NCI-H82 treated with DMSO at 0.1 percent for 48 hours (cell line): Measurements from ENCODE around the gene ANKZF1.

Experiments used
- DNase-seq: peaks from one replicate; lab custom pipeline; 2025; ENCODE audit not compliant: unreplicated experiment; lab: John Stamatoyannopoulos, UW

The ANKZF1 gene

DNA sequence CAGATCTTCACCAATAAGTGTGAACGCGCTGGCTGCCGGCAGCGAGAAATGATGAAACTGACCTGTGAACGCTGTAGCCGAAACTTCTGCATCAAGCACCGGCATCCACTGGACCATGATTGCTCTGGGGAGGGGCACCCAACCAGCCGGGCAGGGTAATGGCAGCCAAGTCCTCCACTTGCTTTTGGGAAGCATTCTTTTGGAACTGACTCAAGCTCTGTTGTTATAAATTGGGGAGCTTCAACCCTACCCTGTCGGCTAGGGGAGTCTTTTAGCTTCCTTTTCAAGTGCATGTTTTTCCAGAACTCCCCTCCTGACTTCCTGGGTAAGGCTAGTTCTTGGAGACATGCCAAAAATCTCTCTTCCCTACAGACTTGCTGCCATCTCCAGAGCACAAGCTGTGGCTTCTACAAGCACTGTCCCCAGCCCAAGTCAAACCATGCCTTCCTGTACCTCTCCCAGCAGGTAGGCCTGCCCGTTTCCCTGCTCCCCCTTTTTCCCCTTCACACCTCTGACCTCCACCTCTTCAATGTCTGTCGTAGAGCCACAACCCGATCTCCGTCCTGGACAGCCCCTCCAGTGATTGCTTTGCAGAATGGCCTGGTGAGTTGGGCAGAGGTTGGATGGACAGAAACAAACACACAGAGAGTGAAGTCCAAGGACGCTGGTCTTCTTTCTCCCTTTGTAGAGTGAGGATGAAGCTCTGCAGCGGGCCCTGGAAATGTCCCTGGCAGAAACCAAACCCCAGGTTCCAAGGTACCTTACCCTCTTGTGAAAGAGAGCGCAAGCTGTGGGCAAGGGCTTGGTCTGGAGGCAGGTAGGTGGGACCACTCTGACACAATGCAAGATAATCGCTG lies 21.5 kb upstream of the ANKZF1 start:
- DNase-seq = no peak

DNA sequence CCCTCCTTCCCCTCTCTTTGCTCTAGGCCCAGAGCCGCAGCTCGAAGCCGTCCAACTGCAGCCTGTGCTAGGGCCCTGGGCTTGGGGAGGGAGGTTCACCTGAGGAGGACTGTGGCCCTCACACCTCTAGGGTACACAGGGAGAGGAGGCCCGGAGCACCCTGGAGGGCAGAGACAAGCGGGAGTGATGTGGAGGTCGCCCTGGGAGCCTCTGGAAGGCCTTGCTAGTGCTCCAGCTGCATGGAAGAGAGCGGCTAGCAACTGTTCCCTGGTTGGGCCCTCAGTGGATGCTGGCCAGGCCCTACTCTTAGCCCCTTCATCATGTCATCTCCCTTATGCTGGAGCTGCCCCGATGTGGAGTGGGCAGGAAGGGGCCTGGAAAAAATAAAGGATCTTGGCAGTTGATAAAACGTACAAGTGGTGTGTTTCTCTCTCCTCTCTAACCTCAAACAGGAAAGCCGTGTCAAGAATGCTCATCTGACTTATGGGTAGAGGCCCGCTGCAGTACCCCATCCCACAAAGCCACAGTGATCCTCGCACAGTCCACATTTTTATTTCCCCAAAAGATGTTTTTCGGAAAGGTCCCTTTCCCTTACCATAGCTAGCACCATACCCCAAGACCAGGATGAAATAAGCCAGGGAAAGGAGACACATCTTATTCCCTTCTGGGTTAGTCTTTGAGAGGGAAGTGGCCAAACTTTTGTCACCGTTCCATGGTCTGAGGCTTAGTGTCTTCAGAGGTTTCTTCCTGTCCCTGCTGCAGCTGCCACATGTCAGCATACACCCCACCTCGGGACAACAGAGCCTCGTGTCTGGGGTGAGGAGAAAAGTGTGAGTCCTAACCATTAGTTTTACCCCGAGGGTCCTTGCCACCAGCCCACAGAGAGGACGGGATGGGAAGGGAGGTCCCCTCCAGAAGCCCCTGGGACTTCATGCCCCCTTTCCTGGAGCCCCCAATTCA lies 20.1 kb upstream of the ANKZF1 start:
- DNase-seq = no peak

DNA sequence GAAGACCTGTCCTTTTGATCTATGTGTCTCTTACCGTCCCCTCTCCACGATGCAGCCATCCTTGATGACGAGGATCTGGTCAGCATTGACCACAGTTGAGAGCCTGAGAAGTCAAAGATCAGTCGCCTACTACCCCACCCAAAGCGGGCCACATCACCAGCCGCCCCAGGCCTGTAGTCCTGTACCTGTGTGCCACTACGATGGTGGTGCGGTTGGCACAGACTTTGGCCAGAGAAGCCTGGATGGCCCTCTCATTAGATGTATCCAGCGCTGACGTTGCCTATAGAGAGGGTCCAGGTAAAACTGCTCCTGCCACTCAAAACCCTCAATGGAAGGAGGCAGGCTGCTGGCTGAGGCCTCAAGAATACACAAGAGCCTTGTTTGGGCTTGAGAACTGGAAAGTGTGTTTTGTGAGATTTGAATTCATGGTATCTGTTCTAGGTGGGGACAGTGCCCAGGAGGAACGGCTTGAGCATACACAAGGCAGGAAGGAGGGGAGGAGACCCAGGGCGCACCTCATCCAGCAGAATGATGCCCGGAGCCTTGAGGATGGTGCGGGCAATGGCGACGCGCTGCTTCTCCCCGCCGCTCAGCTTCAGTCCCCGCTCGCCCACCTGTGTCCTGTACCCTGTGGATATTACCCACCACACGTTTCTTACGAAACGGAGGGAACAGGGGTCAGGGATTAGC lies 19.3 kb upstream of the ANKZF1 start:
- DNase-seq = no peak

DNA sequence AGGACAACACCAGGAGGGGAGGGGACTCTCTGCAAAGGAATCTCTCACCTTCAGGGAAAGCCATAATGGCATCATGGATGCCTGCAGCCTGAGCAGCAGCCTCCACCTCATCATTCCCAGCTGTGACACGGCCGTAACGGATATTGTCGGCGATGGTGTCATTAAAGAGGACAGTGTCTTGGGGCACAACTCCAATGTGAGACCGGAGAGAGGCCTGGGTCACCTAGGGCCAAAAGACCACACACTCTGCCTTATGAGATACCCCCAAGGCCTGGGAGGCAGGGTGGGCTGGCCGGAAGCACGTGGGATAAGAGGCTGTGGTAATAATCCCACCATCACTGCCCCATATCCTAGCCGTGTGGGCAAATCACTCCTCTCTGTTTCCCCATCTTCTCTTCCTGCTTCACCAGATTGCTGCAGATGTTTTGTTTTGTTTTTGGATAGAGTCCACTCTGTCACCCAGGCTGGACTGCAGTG lies 18.7 kb upstream of the ANKZF1 start:
- no peak for DNase-seq

DNA sequence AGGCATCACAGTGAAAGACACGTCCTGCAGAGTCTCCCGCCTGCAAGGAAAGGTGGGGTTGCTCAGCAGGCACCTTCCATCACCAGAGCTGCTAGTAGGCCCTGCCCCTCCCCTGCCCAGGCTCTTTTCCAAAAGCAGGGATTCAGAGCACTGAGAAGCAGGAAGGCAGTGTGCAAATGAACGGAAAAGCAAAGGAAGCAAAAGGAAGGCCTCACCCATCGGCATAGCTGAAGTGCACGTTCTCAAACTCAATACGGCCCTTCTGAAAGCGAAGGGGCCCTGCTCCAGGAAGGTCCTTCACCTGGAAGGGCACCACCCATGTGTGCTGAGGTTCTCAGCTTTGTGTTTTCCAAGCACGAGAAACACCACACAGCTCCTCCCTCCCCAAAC lies 16.6 kb upstream of the ANKZF1 start:
- no peak for DNase-seq

DNA sequence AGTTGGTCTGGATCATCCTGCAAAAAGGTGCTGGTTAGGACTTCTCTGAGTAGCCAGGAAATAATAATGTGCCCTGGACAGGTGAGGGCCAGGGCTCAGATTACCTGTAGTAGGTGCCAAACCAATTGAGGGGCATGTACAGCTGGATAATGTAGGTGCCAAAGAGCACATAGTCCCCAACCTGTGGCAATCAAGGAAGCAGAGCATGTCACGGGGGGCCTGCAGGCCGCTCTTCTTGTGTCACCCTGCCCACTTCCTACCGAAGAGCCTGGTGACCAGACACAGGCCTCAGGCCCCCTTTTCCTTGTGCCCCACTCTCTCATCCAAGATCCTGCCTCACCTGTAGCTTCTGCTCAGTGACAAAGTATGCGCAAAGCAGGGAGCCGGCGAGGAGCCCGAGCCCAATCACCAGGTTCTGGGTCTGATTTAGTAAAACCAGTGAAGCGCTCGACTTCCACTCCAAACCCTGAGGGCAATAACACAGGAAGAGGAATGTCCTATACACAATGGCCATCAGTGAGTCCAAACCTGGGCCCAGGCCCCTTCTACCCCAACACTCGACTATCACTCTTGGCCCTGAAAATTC lies 16.0 kb upstream of the ANKZF1 start:
- DNase-seq = no peak

DNA sequence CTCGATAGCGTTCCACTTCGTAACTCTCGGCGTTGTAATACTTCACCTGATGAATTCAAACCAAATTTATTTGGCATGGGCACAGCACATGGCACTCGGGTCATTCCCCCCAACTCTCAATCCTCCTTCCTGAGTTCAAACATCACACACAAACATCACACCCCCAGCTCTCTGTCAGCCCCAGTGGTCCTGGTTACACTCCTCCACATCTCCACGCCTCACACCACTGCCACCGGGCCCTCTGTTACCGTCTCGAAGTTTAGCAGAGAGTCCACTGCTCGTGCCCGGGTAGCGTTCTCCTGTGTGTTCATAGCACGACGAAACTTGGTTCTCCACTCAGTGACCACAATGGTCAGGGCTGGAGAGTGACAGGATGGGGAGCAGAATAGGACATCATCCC lies 15.5 kb upstream of the ANKZF1 start:
- DNase-seq = no peak

DNA sequence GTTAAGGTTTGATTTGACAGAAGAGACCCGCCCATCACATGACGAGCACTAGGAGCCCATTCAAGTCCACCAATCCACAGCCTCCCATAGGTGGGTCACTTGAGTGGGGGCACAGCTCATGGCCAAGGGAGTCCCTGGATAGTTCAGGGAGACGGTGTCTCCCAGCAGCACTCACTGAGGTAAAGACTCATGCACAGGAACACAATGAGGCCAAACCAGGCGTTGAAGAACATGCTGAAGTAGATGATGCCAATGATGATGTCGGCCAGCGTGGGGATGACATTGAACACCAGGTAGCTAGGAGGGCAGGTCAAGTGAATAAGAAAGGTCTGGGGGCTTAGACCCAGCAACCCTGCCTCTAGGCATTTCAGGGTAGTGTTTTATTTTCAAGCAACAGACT lies 14.8 kb upstream of the ANKZF1 start:
- no peak for DNase-seq

DNA sequence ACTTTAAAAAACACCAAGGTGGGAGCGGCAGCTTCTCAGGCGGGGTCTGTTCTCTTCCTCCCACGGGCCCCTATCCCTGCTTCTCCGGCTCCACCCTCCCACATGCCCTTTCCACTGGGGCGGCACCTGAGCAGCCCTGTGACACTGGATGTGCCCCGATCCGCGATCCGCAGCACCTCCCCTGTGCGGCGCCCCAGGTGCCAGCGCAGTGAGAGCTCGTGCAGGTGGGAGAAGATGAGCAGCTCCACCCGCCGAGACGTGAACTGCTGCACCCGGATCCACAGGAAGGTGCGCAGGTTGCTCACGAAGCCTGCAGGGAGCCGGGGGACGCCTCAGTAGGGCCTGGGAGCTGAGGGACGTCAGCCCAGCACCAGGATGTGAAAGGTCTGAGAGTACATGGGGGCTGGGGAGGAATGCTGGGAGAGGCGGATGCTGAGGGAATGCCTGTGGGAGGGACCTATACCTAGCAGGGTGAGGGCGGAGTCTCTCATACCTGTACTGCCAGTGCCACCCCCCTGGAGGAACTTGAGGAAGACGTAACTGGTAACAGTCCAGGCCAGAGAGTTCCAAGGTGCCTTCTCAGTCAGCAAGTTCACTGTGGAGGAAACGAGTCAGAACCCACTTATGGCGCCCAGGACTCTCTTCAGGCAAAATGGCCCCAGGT lies 13.6 kb upstream of the ANKZF1 start:
- DNase-seq = no peak

DNA sequence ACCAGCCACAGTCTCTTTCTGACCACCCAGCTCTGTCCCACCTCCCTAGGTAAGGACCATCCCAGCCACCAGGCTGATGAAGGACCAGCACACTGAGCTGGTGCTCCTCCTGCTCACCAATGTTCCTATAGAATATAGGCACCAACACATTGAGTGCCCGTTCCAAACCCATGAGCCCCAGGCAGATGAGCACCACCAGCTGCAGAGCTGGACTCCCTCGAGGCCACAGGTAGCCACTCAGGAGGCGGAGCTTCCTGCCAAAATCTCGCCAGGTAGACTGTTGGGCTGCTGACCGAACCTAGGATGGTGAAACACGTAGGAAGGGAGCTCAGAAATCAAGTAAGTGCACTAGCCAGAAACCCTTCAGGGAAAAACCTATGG lies 13.1 kb upstream of the ANKZF1 start:
- DNase-seq = no peak

DNA sequence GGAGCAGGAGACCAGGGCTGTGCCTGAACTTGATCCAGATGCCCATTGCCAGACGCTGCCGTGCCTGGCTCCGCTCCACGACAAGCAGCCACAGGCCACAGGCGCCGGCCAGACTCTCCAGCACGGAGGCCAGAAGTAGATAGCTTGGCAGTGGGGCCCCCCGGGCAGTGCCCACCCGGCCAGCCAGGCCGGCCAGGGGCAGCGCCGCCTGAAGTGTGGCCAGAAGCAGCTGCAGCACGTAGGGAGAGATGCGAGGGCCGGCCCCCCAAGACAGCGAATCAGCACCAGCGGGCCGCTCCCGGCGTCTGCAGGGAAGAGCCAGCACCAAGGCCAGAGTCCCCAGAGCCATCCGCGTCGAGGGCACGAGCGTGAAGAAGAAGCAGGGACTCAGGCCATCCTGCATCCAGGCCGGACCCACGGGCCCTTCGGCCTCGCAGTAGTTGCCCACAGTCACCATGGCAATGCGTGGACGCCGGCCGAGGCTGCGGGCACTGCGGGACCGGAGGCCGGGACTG lies 11.3 kb upstream of the ANKZF1 start:
- DNase-seq = no peak

DNA sequence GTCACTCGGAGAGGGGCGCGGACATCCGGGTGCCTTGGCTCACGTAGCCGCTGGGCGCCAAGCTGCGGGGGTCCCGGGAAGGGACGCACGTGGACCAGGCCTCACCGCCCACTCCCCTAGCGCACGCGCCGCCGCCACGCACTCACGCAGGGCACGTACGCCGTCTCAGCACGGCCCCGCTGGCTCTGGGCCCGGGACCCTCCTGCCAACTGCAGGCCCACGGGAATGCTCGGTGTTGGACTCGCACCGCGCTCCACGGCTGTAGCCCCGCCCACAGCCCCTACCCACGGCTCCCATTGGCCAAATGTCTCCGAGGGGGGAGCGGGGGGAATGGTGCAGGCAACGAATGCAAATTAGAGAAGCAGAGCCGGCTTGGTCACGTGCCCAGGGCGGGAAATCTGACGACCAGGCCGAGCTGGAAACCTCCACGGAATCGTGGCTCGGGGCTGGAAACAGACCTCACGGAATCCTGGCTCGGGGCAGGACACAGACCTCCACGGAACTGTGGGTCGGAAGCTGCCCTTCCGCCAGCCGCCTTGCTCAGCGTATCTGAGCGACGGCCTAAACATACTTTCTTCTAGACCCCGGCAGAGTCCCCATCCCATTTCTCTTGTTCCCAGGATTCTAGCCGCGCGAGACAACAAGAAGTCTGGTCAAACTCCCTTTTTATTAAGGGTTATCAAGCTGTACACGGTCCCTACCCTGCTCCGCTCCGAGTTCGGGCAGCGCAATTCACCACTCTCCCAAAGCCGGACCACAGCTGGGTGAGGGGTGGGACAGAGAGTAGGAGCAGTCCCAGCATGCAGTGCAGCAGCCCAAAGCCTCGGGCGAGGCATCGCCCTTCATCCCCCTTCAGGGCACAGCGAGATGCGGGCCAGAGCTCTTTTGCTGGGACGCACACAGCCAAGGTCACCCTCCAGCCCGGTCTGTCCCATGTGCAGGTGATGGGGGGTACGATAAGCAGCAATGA lies 10.6 kb upstream of the ANKZF1 start, which contains the start of gene ABCB6:
Gene ABCB6, minus strand, starts transcription at position 227 of the 970 bp plus-strand sequence. CDS start 285 bp downstream, outside the sequence.
- peak; percentile 85 for DNase-seq

DNA sequence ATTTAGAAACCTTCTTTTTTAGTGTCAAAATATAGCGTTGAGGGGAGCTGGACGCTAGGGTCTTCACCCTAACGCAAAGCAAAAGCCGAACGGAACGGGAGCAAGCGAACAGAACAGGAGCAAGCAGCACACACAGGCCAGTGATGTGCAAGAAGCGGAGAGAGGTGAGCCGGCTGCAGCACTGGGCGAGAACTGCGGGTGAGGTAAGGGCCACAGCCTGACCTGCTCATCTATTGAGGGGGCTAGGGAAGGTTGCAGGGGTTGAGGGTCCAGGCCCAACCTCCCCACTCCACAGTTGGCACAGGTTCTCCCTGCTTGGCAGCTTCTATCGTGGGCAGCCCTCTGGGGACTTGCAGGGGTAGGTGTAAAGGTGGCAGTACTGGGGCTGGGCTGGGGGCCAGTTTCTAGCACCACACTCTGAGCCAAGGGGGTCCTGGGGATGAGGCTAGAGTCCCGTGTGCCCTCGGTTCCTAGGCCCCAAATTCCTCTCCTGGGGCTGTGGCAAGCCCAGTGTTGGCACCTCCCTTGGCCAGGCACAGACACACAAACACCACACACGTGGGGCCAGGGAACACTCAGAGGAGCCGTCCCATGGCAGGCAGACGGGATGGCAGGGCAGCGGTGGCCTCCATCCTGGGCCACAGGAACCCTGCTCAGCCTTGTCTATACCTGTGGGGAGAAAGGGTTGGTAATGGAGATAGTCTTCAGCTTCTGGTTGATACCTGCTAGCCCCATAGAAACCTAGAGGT lies 9.6 kb upstream of the ANKZF1 start:
- DNase-seq = no peak

DNA sequence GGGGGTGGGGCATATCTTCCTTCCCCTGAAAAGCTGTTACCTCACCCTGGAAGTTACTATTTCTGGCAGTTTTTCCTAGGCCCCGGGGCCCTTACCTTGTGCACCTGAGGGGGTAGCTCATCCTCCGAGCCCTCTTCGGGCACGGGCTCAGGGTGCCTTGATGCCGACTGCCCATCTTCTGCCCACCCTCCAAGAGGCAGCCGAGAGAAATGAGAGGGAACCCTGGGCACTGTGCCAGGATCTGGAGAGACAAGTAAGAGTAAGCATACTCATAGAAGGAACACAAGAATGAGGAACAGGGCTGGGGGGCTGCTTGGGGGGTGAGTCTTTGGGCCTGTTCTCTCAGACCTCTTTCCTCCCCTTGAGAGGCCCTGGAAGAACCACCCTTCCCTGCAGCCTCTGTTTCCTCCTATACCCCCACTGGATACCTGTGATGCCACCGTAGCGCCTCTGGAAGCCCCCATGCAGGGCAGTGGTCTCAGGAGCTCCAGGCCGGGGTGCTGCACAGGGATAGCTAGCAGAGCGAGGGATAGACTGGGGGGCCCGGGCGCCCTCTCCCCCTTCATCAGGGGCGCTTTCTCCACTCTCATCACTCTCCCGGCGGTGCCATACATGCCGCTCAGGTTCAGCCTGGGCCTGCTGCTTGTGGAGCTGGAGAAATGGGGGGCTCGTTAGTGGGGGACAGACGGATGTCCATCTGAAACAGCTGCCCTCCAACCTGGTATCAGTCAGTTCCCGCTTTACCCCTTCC lies 8.8 kb upstream of the ANKZF1 start:
- no peak for DNase-seq

DNA sequence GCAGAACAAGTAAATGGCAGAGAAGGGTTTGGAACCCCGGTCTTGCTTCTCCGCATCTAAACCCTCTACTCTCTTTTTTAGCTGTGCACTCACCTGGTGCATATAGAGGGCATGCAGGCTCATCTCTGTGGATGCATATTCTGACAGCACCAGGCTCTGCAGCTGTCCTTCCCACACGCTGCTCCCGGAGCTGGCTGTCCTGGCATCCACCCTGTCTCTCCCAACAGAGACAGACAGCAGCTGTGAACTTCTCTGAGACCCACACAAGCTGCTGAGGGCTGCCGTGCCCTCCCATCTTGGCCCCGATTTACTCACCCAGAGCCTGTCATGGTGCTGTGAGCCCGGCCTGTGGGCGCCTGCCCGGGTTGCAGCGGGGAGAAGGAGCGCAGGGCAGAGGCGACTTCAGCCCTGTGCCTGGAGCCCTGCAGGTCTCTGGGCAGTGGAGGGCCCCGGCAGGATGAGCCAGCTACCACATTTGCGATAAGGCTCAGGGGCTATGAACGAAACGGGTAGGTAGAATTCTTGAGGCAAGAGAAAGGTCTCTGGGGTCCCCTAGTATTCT lies 7.6 kb upstream of the ANKZF1 start:
- no peak for DNase-seq

DNA sequence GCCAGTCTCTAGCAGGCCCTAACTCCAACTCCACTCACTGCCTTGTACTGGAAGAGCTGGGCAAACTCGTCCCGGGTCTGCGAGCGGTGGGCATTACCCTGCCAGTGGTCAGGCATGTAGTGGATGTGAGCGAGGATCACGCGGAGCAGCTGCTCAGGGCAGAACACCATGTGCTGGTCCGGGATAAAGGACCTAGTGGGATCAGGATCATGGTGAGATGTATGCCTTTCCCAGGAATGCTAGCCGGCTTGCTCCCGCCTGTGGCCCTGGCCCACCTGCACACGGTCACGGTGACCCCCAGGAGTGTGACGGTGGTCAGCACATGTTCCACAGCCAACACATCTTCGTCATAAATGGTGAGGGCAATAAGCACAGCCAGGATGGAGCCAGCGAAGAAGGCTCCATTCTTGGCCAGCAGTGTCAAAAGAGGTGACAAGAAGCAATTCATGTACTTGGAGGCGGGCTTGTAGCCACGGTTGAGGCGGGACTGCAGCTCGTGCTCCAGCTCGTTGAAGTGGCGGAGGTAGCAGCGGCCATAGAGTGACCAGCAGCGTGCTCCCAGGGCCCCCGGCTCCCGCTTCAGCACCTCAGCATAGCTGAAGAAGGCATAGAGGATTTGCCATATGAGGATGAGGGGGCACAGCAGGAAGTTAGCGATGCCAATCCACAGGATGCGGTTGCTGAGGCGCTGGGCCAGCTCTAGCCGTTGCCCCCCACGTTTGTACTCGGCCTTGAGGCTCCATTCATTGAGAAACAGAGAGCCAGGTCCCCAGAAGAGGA lies 5.6 kb upstream of the ANKZF1 start:
- no peak for DNase-seq
